Pancreas (tissue), 10 donors: Measurements from ENCODE around the gene TOP1. TPM values are rescaled to one million over a fixed set of nuclear protein-coding genes. Genes with fewer than 3 reads are reported as not detected.

ENCODE experiments used
- ATAC-seq, 4 donors: fragments of 200-7000 bp; cut with Tn5 transposase; one replicate each; pipeline versions ENCODE4 v1.8.0 to v1.9.1; 2020; ENCODE audit warnings: mild to moderate bottlenecking in 4 of 4, moderate library complexity in 4 of 4
- DNase-seq, 6 donors: peaks; one replicate each; pipeline ENCODE4 v3.0.0-alpha.2; 2020
- FAIRE-seq: peaks from 2 replicates; lab custom pipeline; 2012; peaks lifted over from hg19 to GRCh38; lab: Jason Lieb, UNC
- H3K27ac ChIP-seq, 4 donors: fragments of 200-600 bp; sonication (generic); 1 replicate in 3 of 4; 2 replicates in 1 of 4; pipeline versions ENCODE4 v1.5.0 to v1.8.0; 2020
- H3K27me3 ChIP-seq, 4 donors: fragments of 200-600 bp; one replicate each; pipeline ENCODE4 v1.8.0; 2021
- H3K36me3 ChIP-seq, 3 donors: fragments of 200-600 bp; sonication (generic) in 1 of 3; one replicate each; pipeline versions ENCODE4 v1.5.0 to v1.8.0; 2020 to 2021
- H3K4me1 ChIP-seq, 3 donors: fragments of 200-600 bp; one replicate each; pipeline ENCODE4 v1.8.0; 2021
- H3K4me3 ChIP-seq, 4 donors: fragments of 200-600 bp; sonication (generic) in 2 of 4; one replicate each; pipeline versions ENCODE4 v1.5.0 to v1.8.0; 2020 to 2021
- H3K9me3 ChIP-seq, 4 donors: fragments of 200-600 bp; one replicate each; pipeline ENCODE4 v1.8.0; 2021
- WGBS, 2 donors: extraction: QIAGEN DNeasy Blood & Tissue Kit; methylation state at CpG; one replicate each; pipeline ENCODE4 v1.1.7; 2013; 5-methylcytosine and 5-hydroxymethylcytosine counted together
- intact Hi-C, 3 donors: fragments of 100-400 bp; cut with DNase I; formaldehyde crosslinking; loops; one replicate each; pipeline versions ENCODE4 v1.11.1 to v1.14.2; 2022
- microRNA-seq, 2 donors: library from miRNA; unstranded; fragments of <30 nt; microRNA quantifications; one replicate each; pipeline versions ENCODE4 to v1.1.0, GENCODE V29; 2019 to 2020
- polyA plus RNA-seq, 2 donors: library from polyadenylated mRNA; stranded (reverse); fragments of 200-250 nt; gene quantifications; one replicate each; pipeline ENCODE4 v1.2.3, GENCODE V29; 2013
- total RNA-seq, 6 donors: library from RNA; stranded (reverse); fragmentation: NEBNext Ultra II Directional in 4 of 6; extraction: Animal tissue kit (Norgen Biotek cat#: 25700) in 4 of 6; gene quantifications; one replicate each; pipeline versions ENCODE4 v1.2.1 to v1.2.4, GENCODE V29; 2021 to 2023
- TF ChIP-seq, protein P1 (sequence below), 4 donors: fragments of 200-600 bp; sonication (generic) in 3 of 4; IDR thresholded peaks; one replicate each; pipeline versions ENCODE4 v1.5.0 to v1.8.0; 2021; ENCODE audit warnings: antibody characterized with exemption in 4 of 4
- donor health status: healthy with polysubstance abuse.
- donor health status: DM: no; HTN: no; CAD: no; lungs with moderate emphysema.
- donor health status: DM: no; HTN: no; CAD: no.
- donor health status: control.
- donor health status: control.
- donor health status: Bipolar disorder and iron deficiency.
- donor health status: DM: yes; HTN: yes; CAD: no.
- donor health status: DM: no; HTN: no; CAD: no.
- donor health status: DM: no; HTN: no; CAD: no.
- donor health status: DM: yes; HTN: yes; CAD: no.

TOP1 gene
- total and polyA plus RNA-seq, 8 donors, result 9.6 to 25.6 (median 16.2) TPM

DNA sequence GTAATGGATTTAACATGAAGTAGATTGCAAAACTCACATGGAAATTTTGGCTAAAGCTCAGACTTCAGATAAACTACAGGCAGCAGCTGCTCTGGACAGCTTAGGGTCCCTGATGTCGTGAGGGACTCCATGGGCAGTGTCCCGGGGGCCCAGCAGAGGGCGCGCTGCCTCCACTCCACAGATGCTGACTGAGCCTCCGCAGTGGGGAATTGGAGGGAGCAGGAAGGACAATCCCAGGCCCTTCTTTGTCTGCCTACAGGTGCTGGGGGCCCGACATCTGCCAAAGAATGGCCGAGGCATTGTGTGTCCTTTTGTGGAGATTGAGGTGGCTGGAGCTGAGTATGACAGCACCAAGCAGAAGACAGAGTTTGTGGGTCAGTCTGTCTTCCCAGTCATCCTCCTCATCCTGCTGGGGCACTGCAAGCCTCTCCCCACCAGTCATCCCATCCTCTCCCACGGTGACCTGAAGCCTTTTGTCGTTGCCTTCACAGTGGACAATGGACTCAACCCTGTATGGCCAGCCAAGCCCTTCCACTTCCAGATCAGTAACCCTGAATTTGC is 144.6 kb downstream of the TOP1 start:
- peaks cover 0 to 5% (median 5%) of the 10 kb centered on the region in 3 donors for H3K4me1 ChIP-seq
- H3K36me3 ChIP-seq, result peaks cover 0 to 11% (median 3%) of the 10 kb centered on the region in 3 donors
- 10 to 11% methylated on average over 9 of the region's 9 CpGs for WGBS, 2 donors
- no peak overlapping the region for H3K27ac ChIP-seq
- H3K9me3 ChIP-seq, result no peaks in the 10 kb centered on the region
- H3K27me3 ChIP-seq, result no peaks in the 10 kb centered on the region
- no peak for FAIRE-seq
- TF ChIP-seq, protein P1, sequence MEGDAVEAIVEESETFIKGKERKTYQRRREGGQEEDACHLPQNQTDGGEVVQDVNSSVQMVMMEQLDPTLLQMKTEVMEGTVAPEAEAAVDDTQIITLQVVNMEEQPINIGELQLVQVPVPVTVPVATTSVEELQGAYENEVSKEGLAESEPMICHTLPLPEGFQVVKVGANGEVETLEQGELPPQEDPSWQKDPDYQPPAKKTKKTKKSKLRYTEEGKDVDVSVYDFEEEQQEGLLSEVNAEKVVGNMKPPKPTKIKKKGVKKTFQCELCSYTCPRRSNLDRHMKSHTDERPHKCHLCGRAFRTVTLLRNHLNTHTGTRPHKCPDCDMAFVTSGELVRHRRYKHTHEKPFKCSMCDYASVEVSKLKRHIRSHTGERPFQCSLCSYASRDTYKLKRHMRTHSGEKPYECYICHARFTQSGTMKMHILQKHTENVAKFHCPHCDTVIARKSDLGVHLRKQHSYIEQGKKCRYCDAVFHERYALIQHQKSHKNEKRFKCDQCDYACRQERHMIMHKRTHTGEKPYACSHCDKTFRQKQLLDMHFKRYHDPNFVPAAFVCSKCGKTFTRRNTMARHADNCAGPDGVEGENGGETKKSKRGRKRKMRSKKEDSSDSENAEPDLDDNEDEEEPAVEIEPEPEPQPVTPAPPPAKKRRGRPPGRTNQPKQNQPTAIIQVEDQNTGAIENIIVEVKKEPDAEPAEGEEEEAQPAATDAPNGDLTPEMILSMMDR (IDR thresholded peaks at IDR 0.05), result peak; percentile 90 to 94 (median 92)
- peak; percentile 68 to 93 (median 85) for DNase-seq
- ATAC-seq, result peak; percentile 95 to 98 (median 96)
- no peak overlapping the region for H3K4me3 ChIP-seq
- intact Hi-C loops, result loop anchor here in 2 of 3 donors (5.0 kb wide), 2 partner anchors 164 to 169 kb away; partner anchors contain the start of gene LPIN3 (in 1 of the 2)

DNA sequence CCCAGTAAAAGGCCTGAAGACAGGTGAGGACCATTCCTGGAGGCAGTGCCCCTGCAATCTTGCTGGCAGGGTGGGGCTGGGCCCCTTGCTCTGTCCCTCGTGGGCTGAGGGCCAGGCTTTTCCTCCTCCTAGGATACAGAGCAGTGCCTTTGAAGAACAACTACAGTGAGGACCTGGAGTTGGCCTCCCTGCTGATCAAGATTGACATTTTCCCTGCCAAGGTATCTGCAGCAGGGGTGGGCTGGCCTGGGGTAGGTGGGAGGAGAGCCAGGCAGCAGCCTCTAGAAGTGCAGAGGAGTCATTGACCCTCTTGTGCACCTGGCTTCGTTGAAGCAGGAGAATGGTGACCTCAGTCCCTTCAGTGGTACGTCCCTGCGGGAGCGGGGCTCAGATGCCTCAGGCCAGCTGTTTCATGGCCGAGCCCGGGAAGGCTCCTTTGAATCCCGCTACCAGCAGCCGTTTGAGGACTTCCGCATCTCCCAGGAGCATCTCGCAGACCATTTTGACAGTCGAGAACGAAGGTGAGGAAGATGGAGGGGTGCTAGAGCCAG is 145.2 kb downstream of the TOP1 start:
- Histone ChIP-seq H3K27me3 (no peaks in the 10 kb centered on the region), H3K36me3 (peaks cover 0 to 5% (median 3%) of the 10 kb centered on the region in 3 donors), H3K4me1 (peaks cover 0 to 5% (median 5%) of the 10 kb centered on the region in 3 donors), H3K4me3 (no peak overlapping the region), H3K9me3 (no peaks in the 10 kb centered on the region), H3K27ac (no peak overlapping the region)
- TF ChIP-seq, protein P1 (IDR thresholded peaks at IDR 0.05), result no peak
- no peak for ATAC-seq
- intact Hi-C loops, result loop anchor here in 2 of 3 donors (5.0 kb wide), 2 partner anchors 163 to 168 kb away; partner anchors contain the start of gene LPIN3 (in 1 of the 2)
- 89 to 96% methylated on average over 13 of the region's 13 CpGs for WGBS, 2 donors
- DNase-seq, result peak in 2 of 6 donors; percentile 7 to 43
- no peak for FAIRE-seq

Small RNA genes within 50 kb of the gene (microRNA-seq; reads per million reads assigned to microRNA genes)
- 0 reads per million in 2 donors for gene MIR6871

Other genes starting within 250 kb of the TOP1 start
- 10 to 100 TPM in 5 of 6 donors, 1 to 10 TPM in 1; 9.9 to 38.9 (median 18.5) TPM for gene PLCG1, start 108.7 kb downstream of the TOP1 start, total RNA-seq
- gene PLCG1, start 108.7 kb downstream of the TOP1 start, polyA plus RNA-seq, result 10 to 100 TPM; 40.6 to 41.7 TPM